DOHH2 (cell line): ENCODE results near the gene SMAD3.

Source experiments
- H3F3A ChIP-seq: fragments of 200-600 bp; sonication (generic), shearing (Covaris generic); 2 replicates; pipeline ENCODE4 v1.6.0; 2016; ENCODE audit warnings: antibody characterized with exemption, mild to moderate bottlenecking; ENCODE audit not compliant: control insufficient read depth, insufficient read depth
- H3K27ac ChIP-seq: fragments of 200-600 bp; sonication (generic); 2 replicates; pipeline ENCODE4 v1.5.1; 2014; ENCODE audit warnings: low read depth, mild to moderate bottlenecking, low read length, moderate library complexity
- H3K27me3 ChIP-seq: fragments of 200-600 bp; sonication (generic); 2 replicates; pipeline ENCODE4 v1.6.1; 2014; ENCODE audit warnings: mild to moderate bottlenecking, low read length, mixed read lengths; ENCODE audit not compliant: control insufficient read depth
- H3K36me3 ChIP-seq: fragments of 200-600 bp; sonication (generic); 2 replicates; pipeline ENCODE4 v1.6.1; 2014; ENCODE audit warnings: mild to moderate bottlenecking, low read length, moderate library complexity, mixed read lengths; ENCODE audit not compliant: control insufficient read depth
- H3K4me1 ChIP-seq: fragments of 200-600 bp; sonication (generic); 2 replicates; pipeline ENCODE4 v1.6.1; 2014; ENCODE audit warnings: mild to moderate bottlenecking, low read length, mixed read lengths; ENCODE audit not compliant: control insufficient read depth
- H3K4me2 ChIP-seq: fragments of 200-600 bp; sonication (generic); 2 replicates; pipeline ENCODE4 v1.6.0; 2014; ENCODE audit warnings: mild to moderate bottlenecking, low read length, moderate library complexity
- H3K4me3 ChIP-seq: fragments of 200-600 bp; sonication (generic); 2 replicates; pipeline ENCODE4 v1.5.1; 2014; ENCODE audit warnings: mild to moderate bottlenecking, low read length, mixed read lengths
- H3K79me2 ChIP-seq: fragments of 200-600 bp; sonication (generic); 2 replicates; pipeline ENCODE4 v1.6.1; 2014; ENCODE audit warnings: mild to moderate bottlenecking, low read length, mixed read lengths; ENCODE audit not compliant: control insufficient read depth
- H3K9me2 ChIP-seq: fragments of 200-600 bp; sonication (generic); replicated peaks from 2 replicates; pipeline ENCODE4 v1.6.1; 2014; ENCODE audit warnings: mild to moderate bottlenecking, low read length, mixed read lengths; ENCODE audit not compliant: control insufficient read depth
- H3K9me3 ChIP-seq: fragments of 200-600 bp; sonication (generic); 2 replicates; pipeline ENCODE4 v1.6.1; 2014; ENCODE audit warnings: antibody characterized with exemption, low read length, mixed read lengths; ENCODE audit not compliant: control insufficient read depth, insufficient read depth
- H4K20me1 ChIP-seq: fragments of 200-600 bp; sonication (generic); 2 replicates; pipeline ENCODE4 v1.6.0; 2014; ENCODE audit warnings: low read depth, mild to moderate bottlenecking, antibody characterized with exemption, low read length, moderate library complexity; ENCODE audit not compliant: control insufficient read depth, insufficient read depth
- CTCF ChIP-seq: fragments of 200-600 bp; sonication (generic); IDR thresholded peaks from one replicate; pipeline ENCODE4 v1.5.1; 2014; ENCODE audit warnings: antibody characterized with exemption, mild to moderate bottlenecking, low read depth, low read length; ENCODE audit not compliant: poor library complexity, severe bottlenecking
- EZH2phosphoT487 ChIP-seq: fragments of 200-600 bp; sonication (generic); IDR thresholded peaks from 2 replicates; pipeline ENCODE4 v1.6.1; 2017; ENCODE audit warnings: borderline replicate concordance, mild to moderate bottlenecking, antibody characterized with exemption, low read length, moderate library complexity, mixed read lengths

SMAD3 gene

GRCh38 chr15:67174864-67175573 lies 109.6 kb downstream of the SMAD3 start:
- H3K27ac ChIP-seq, result no peak overlapping the region
- H3F3A ChIP-seq, result no peaks in the 10 kb centered on the region

DNA sequence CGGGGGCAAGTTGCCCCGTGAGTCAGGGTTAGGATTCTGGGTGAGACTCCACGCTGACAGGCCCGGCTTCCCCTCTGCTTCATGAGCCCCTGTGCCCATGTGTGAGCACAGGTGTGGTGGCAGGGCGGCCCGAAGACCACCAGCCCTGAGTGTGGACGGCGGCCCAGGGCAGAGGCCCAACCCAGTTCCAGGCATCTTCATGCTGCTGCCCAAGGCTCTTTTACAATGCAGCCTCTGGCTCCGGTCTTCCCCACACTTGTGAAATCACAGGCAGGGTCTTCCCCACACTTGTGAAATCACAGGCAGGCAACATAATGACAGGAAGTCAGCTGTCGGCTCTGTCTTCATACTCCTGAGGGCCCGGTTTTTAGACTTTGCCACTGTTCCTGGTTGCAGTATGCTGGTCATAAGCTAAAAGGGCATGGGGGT lies 110.3 kb downstream of the SMAD3 start:
- peaks cover 4% of the 10 kb centered on the region; the same call in 1 of the 2 replicates for H3K4me1 ChIP-seq
- H3K4me3 ChIP-seq, result no peak overlapping the region
- no peaks in the 10 kb centered on the region for H3K27me3 ChIP-seq
- H3F3A ChIP-seq, result no peaks in the 10 kb centered on the region
- H4K20me1 ChIP-seq, result 0 out of 2 replicates have a peak, but pooled peaks cover 3% of the 10 kb centered on the region
- H3K9me3 ChIP-seq, result no peaks in the 10 kb centered on the region
- TF ChIP-seq CTCF (no peak), EZH2phosphoT487 (no peak)
- no peaks in the 10 kb centered on the region for H3K36me3 ChIP-seq
- no peaks in the 10 kb centered on the region for H3K9me2 ChIP-seq
- no peaks in the 10 kb centered on the region for H3K79me2 ChIP-seq
- no peak overlapping the region for H3K27ac ChIP-seq
- H3K4me2 ChIP-seq, result no peak overlapping the region

More at GRCh38 chr15:67174864-67175573, 109.6 kb downstream of the SMAD3 start:
- Histone ChIP-seq H3K4me3 (no peak overlapping the region), H3K9me3 (no peaks in the 10 kb centered on the region), H3K9me2 (no peaks in the 10 kb centered on the region), H4K20me1 (0 out of 2 replicates have a peak, but pooled peaks cover 3% of the 10 kb centered on the region), H3K4me2 (no peak overlapping the region), H3K36me3 (no peaks in the 10 kb centered on the region), H3K4me1 (peaks cover 4% of the 10 kb centered on the region; the same call in 1 of the 2 replicates), H3K79me2 (no peaks in the 10 kb centered on the region), H3K27me3 (no peaks in the 10 kb centered on the region)
- no peak for TF ChIP-seq CTCF
- no peak for TF ChIP-seq EZH2phosphoT487

DNA sequence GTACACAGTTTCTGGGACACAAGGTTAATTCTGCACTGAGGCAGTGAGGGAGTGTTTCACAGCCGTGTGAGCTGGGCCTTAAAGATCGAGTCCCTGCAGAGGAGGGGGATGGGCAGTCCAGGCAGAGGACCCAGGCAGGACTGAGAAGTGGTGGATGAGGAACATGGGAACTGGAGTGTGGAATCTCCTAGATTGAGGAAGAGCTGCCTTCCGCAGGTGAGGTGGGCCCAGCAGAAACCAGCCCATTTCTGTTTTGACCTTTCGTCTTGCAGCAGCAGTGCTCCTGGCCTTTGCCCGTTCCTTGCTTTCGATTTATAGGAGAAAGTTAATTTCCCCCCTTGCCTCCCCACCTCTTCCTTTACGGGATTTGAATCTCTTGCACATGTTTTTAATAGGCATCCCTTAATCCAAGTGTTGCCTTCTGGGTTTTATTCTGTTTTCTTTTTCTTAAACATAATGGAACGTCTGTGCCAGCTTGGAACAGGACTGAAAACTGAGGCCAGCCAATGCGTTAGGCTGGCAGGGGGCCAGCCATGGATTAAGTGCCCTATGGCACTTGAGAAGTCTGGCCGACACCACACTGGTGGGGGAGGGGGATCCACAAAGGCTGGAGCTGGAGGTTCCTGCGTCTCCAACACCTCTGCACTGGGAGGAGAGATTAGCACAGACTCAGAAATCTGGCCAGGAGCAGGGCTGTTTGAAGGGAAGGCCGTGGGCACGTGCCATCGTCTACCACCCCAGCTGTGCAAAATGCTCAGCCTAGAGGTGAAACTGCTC lies 111.0 kb downstream of the SMAD3 start:
- Histone ChIP-seq H3K27me3 (no peaks in the 10 kb centered on the region), H4K20me1 (0 out of 2 replicates have a peak, but pooled peaks cover 3% of the 10 kb centered on the region), H3K9me2 (no peaks in the 10 kb centered on the region), H3K4me1 (peaks cover 4% of the 10 kb centered on the region; the same call in 1 of the 2 replicates), H3K9me3 (no peaks in the 10 kb centered on the region), H3K4me2 (no peak overlapping the region), H3K27ac (no peak overlapping the region), H3F3A (no peaks in the 10 kb centered on the region), H3K79me2 (no peaks in the 10 kb centered on the region), H3K4me3 (no peak overlapping the region), H3K36me3 (no peaks in the 10 kb centered on the region)
- TF ChIP-seq EZH2phosphoT487, result no peak
- no peak for TF ChIP-seq CTCF
